AG04449 (cell line): ENCODE measurements around the gene EMC1.

Experiments
- CTCF ChIA-PET: fragments of 350-600 bp; formaldehyde crosslinking; extraction: SDS; loops from one replicate; lab custom pipeline; 2021; ENCODE audit warnings: antibody characterized with exemption; lab: Yijun Ruan, JAX
- POLR2A ChIA-PET: fragments of 400-600, 350-600 bp; formaldehyde crosslinking; extraction: SDS; loops from one replicate; lab custom pipeline; 2020; ENCODE audit warnings: antibody characterized with exemption, inconsistent platforms; lab: Yijun Ruan, JAX
- DNase-seq: peaks from one replicate; pipeline ENCODE4 v3.0.0-alpha.2; 2010; ENCODE audit warnings: low read depth, low spot score
- H3K4me3 ChIP-seq: 2 replicates; pipeline ENCODE4 v1.5.1; 2011; ENCODE audit warnings: low read depth, mild to moderate bottlenecking, control low read depth, low read length
- CTCF ChIP-seq: IDR thresholded peaks from one replicate; pipeline ENCODE4 v1.5.1; 2011; ENCODE audit warnings: mild to moderate bottlenecking, moderate library complexity, low read length, control low read depth, inconsistent platforms; ENCODE audit not compliant: insufficient read depth; ENCODE audit errors: missing control alignments

The EMC1 gene

GRCh38 chr1:19203440-19203839, 47.9 kb downstream of the EMC1 start:
- DNase-seq = no peak
- POLR2A ChIA-PET = no interaction called here
- CTCF ChIA-PET = interaction anchor here (0.9 kb wide), 1 partner anchor 450 kb away, joined by 3 read pairs; no protein-coding TSS in a partner anchor
- TF ChIP-seq CTCF = no peak
- H3K4me3 ChIP-seq = no peak overlapping the region

GRCh38 chr1:19202396-19202795, 48.9 kb downstream of the EMC1 start:
- TF ChIP-seq CTCF = no peak
- ChIA-PET CTCF (interaction anchor here (0.9 kb wide), 1 partner anchor 451 kb away, joined by 3 read pairs; no protein-coding TSS in a partner anchor), POLR2A (no interaction called here)
- H3K4me3 ChIP-seq = no peak overlapping the region
- DNase-seq = no peak

GRCh38 chr1:19199969-19200604, 51.2 kb downstream of the EMC1 start:
- ChIA-PET POLR2A (no interaction called here), CTCF (interaction anchor here (0.9 to 2.3 kb wide), 4 partner anchors 17 to 460 kb away, joined by 3 to 9 read pairs (median 4); no protein-coding TSS in a partner anchor)
- no peak overlapping the region for H3K4me3 ChIP-seq
- TF ChIP-seq CTCF = no peak
- DNase-seq = no peak

GRCh38 chr1:19199329-19199968, 51.9 kb downstream of the EMC1 start:
- ChIA-PET POLR2A (no interaction called here), CTCF (interaction anchor here (0.9 to 2.3 kb wide), 4 partner anchors 17 to 460 kb away, joined by 3 to 9 read pairs (median 4); no protein-coding TSS in a partner anchor)
- TF ChIP-seq CTCF = no peak
- no peak overlapping the region for H3K4me3 ChIP-seq
- DNase-seq = no peak

GRCh38 chr1:19198820-19199219, 52.5 kb downstream of the EMC1 start:
- no peak for DNase-seq
- POLR2A ChIA-PET = no interaction called here
- CTCF ChIA-PET = interaction anchor here (1.4 kb wide), 1 partner anchor 33 kb away, joined by 3 read pairs; no protein-coding TSS in a partner anchor
- H3K4me3 ChIP-seq = no peak overlapping the region
- TF ChIP-seq CTCF = no peak

- H3K4me3 ChIP-seq = no peak overlapping the region
- TF ChIP-seq CTCF = no peak
- no peak for DNase-seq
- CTCF ChIA-PET = interaction anchor here (1.1 to 1.4 kb wide), 2 partner anchors 32 to 285 kb away, joined by 3 read pairs; no protein-coding TSS in a partner anchor
- POLR2A ChIA-PET = no interaction called here
Measured at GRCh38 chr1:19197845-19198244, 53.5 kb downstream of the EMC1 start.
